H1 (cell line): ENCODE results near the gene IAPP. TPM values are rescaled to one million over a fixed set of nuclear protein-coding genes. Genes with fewer than 3 reads are reported as not detected.

Source experiments
- CTCF ChIA-PET: fragments of 300-600 bp; sonication (Branson Sonifier 250); formaldehyde crosslinking; loops from one replicate; lab custom pipeline; 2021; ENCODE audit not compliant: partially characterized antibody; lab: Charles Lee
- POLR2A ChIA-PET: fragments of 300-600 bp; sonication (Branson Sonifier 250); formaldehyde crosslinking; loops from one replicate; lab custom pipeline; 2021; ENCODE audit warnings: inconsistent platforms; ENCODE audit not compliant: partially characterized antibody; lab: Charles Lee
- DNase-seq, 2 experiments: peaks; one replicate each; pipeline versions ENCODE4 v3.0.0 to v3.0.0-alpha.2; 2010 to 2022; ENCODE audit warnings: low spot score in 2 of 2, low read depth in 1 of 2, mixed read lengths in 1 of 2
- FAIRE-seq: peaks from 2 replicates; lab custom pipeline; 2011; peaks lifted over from hg19 to GRCh38; lab: Jason Lieb, UNC
- H2AFZ ChIP-seq: 2 replicates; pipeline ENCODE4 v1.8.1; 2012; ENCODE audit warnings: low read length, inconsistent platforms
- H2AK5ac ChIP-seq: 2 replicates; pipeline ENCODE4 v1.6.1; 2013; ENCODE audit warnings: low read depth, low read length
- H2BK120ac ChIP-seq: replicated peaks from 2 replicates; pipeline ENCODE3; 2013; ENCODE audit warnings: low read depth, low read length, inconsistent platforms
- H2BK12ac ChIP-seq: 2 replicates; pipeline ENCODE4 v1.6.1; 2013; ENCODE audit warnings: low read depth, low read length
- H2BK15ac ChIP-seq: 2 replicates; pipeline ENCODE4 v1.6.1; 2013; ENCODE audit warnings: low read length
- H2BK20ac ChIP-seq: 2 replicates; pipeline ENCODE4 v1.6.1; 2013; ENCODE audit warnings: low read length
- H2BK5ac ChIP-seq: 2 replicates; pipeline ENCODE4 v1.6.1; 2013; ENCODE audit warnings: low read depth, low read length
- H3K14ac ChIP-seq: 2 replicates; pipeline ENCODE4 v1.6.1; 2013; ENCODE audit warnings: inconsistent platforms; ENCODE audit not compliant: insufficient read length
- H3K18ac ChIP-seq: 2 replicates; pipeline ENCODE4 v1.6.1; 2013; ENCODE audit warnings: low read length; ENCODE audit errors: extremely low read depth
- H3K23ac ChIP-seq: 2 replicates; pipeline ENCODE4 v1.6.1; 2013; ENCODE audit warnings: inconsistent platforms; ENCODE audit not compliant: insufficient read length
- H3K23me2 ChIP-seq: 2 replicates; pipeline ENCODE4 v1.6.1; 2013; ENCODE audit warnings: low read depth, low read length
- H3K27ac ChIP-seq: 2 replicates; pipeline ENCODE4 v1.6.1; 2011; ENCODE audit warnings: low read depth, low read length, inconsistent platforms
- H3K27me3 ChIP-seq, 4 experiments: replicated peaks in 1 of 4; 1 replicate in 1 of 4; 2 replicates in 3 of 4; pipeline versions ENCODE4 v1.6.1 to v1.8.1; 2011 to 2013; ENCODE audit warnings: low read length in 3 of 4, mild to moderate bottlenecking in 3 of 4, inconsistent platforms in 2 of 4, mixed read lengths in 2 of 4, moderate library complexity in 1 of 4; ENCODE audit not compliant: control insufficient read depth in 3 of 4, insufficient read depth in 3 of 4; ENCODE audit errors: extremely low read depth in 1 of 4
- H3K36me3 ChIP-seq, 4 experiments: 2 replicates each; pipeline versions ENCODE4 v1.6.1 to v1.8.1; 2011 to 2013; ENCODE audit warnings: mild to moderate bottlenecking in 4 of 4, low read length in 3 of 4, moderate library complexity in 2 of 4, control low read depth in 1 of 4, inconsistent platforms in 1 of 4; ENCODE audit not compliant: insufficient read depth in 4 of 4, control insufficient read depth in 2 of 4
- H3K4ac ChIP-seq: replicated peaks from 2 replicates; pipeline ENCODE3; 2013; ENCODE audit warnings: low read length, low read depth, mixed read lengths, inconsistent platforms; ENCODE audit not compliant: insufficient read length
- H3K4me1 ChIP-seq, 4 experiments: replicated peaks in 1 of 4; 1 replicate in 1 of 4; 2 replicates in 3 of 4; pipeline versions ENCODE4 v1.6.1 to v1.8.1; 2011 to 2013; ENCODE audit warnings: low read length in 3 of 4, inconsistent platforms in 2 of 4, mixed read lengths in 1 of 4; ENCODE audit not compliant: insufficient read depth in 4 of 4, control insufficient read depth in 3 of 4
- H3K4me2 ChIP-seq, 2 experiments: 2 replicates each; pipeline versions ENCODE4 v1.6.1 to v1.8.1; 2011 to 2013; ENCODE audit warnings: low read depth in 2 of 2, low read length in 2 of 2, control low read depth in 1 of 2, inconsistent platforms in 1 of 2, mild to moderate bottlenecking in 1 of 2; ENCODE audit not compliant: insufficient read depth in 1 of 2
- H3K4me3 ChIP-seq, 4 experiments: fragments of 200-600, 300-600 bp in 1 of 4; sonication (generic), shearing (Covaris generic), sonication (Bioruptor Twin) in 1 of 4; 2 replicates each; pipeline versions ENCODE4 v1.5.1 to v1.8.1; 2011 to 2016; ENCODE audit warnings: low read length in 4 of 4, low read depth in 3 of 4, control low read depth in 2 of 4, inconsistent platforms in 2 of 4, mild to moderate bottlenecking in 2 of 4, mixed read lengths in 1 of 4, moderate library complexity in 1 of 4; ENCODE audit not compliant: insufficient read depth in 2 of 4; ENCODE audit errors: extremely low read depth in 1 of 4
- H3K56ac ChIP-seq: replicated peaks from 2 replicates; pipeline ENCODE3; 2013; ENCODE audit warnings: low read depth, mild to moderate bottlenecking, mixed read lengths, low read length, inconsistent platforms; ENCODE audit not compliant: insufficient read length
- H3K79me1 ChIP-seq: 2 replicates; pipeline ENCODE4 v1.6.1; 2013; ENCODE audit warnings: low read depth, low read length, control low read depth
- H3K79me2 ChIP-seq, 2 experiments: 2 replicates each; pipeline versions ENCODE4 v1.6.1 to v1.8.1; 2012 to 2013; ENCODE audit warnings: low read length in 2 of 2, mild to moderate bottlenecking in 2 of 2, inconsistent platforms in 1 of 2; ENCODE audit not compliant: insufficient read depth in 2 of 2, control insufficient read depth in 1 of 2
- H3K9ac ChIP-seq, 4 experiments: replicated peaks in 1 of 4; 1 replicate in 1 of 4; 2 replicates in 3 of 4; pipeline versions ENCODE4 v1.6.1 to v1.8.1; 2011 to 2013; ENCODE audit warnings: low read depth in 3 of 4, low read length in 3 of 4, control low read depth in 2 of 4, mild to moderate bottlenecking in 2 of 4, moderate library complexity in 2 of 4, inconsistent platforms in 1 of 4; ENCODE audit errors: extremely low read depth in 1 of 4
- H3K9me3 ChIP-seq, 2 experiments: 2 replicates each; pipeline versions ENCODE4 v1.6.1 to v1.8.1; 2012 to 2013; ENCODE audit warnings: mild to moderate bottlenecking in 2 of 2, moderate library complexity in 2 of 2, control low read depth in 1 of 2, inconsistent platforms in 1 of 2, low read depth in 1 of 2, low read length in 1 of 2, mixed read lengths in 1 of 2; ENCODE audit not compliant: insufficient read depth in 2 of 2
- H4K20me1 ChIP-seq, 2 experiments: replicated peaks in 1 of 2; 2 replicates each; pipeline versions ENCODE3 to v1.8.1; 2011 to 2013; ENCODE audit warnings: inconsistent platforms in 2 of 2, low read length in 2 of 2, mild to moderate bottlenecking in 1 of 2; ENCODE audit not compliant: insufficient read depth in 2 of 2, control insufficient read depth in 1 of 2
- H4K5ac ChIP-seq: 2 replicates; pipeline ENCODE4 v1.6.1; 2013; ENCODE audit warnings: low read length, low read depth, mixed read lengths, inconsistent platforms; ENCODE audit not compliant: insufficient read length
- H4K8ac ChIP-seq: 2 replicates; pipeline ENCODE4 v1.8.0; 2013; ENCODE audit warnings: mild to moderate bottlenecking, moderate library complexity, low read length, inconsistent platforms; ENCODE audit not compliant: insufficient read depth; ENCODE audit errors: extremely low read depth
- H4K91ac ChIP-seq: replicated peaks from 2 replicates; pipeline ENCODE3; 2013; ENCODE audit warnings: low read length, mixed read lengths, inconsistent platforms; ENCODE audit not compliant: insufficient read length
- SUZ12 ChIP-seq: fragments of 200-600 bp; sonication (generic); IDR thresholded peaks from 2 replicates; pipeline ENCODE4 v1.6.1; 2012; ENCODE audit warnings: mild to moderate bottlenecking, inconsistent platforms, low read length, moderate library complexity, mixed read lengths
- TCF12 ChIP-seq: IDR thresholded peaks from 2 replicates; pipeline ENCODE4 v1.6.1; 2011; ENCODE audit warnings: low read depth, mild to moderate bottlenecking, low read length
- WGBS, 2 experiments: shearing (Covaris generic) in 1 of 2; methylation state at CpG; one replicate each; pipeline versions ENCODE4 v1.1.6 to v1.1.7; 2013 to 2015; ENCODE audit warnings: low lambda C conversion rate in 2 of 2, mixed read lengths in 2 of 2, inconsistent platforms in 1 of 2, low coverage in 1 of 2, missing lambda C conversion rate in 1 of 2; ENCODE audit not compliant: insufficient replicate concordance in 2 of 2, insufficient coverage in 1 of 2, insufficient read length in 1 of 2; ENCODE audit errors: extremely low coverage in 1 of 2, missing lambda C conversion rate in 1 of 2; 5-methylcytosine and 5-hydroxymethylcytosine counted together
- polyA plus RNA-seq, 7 experiments: library from polyadenylated mRNA; depleted of rRNA in 3 of 7; stranded (reverse) in 5 of 7; unstranded in 2 of 7; fragments of >200 nt in 5 of 7; fragments of 200-250 nt in 2 of 7; gene quantifications; 1 replicate in 5 of 7; 2 replicates in 1 of 7; 4 replicates in 1 of 7; pipeline versions ENCODE4 v1.2.1 to v1.2.3, GENCODE V29; 2011 to 2013; ENCODE audit warnings: missing spikeins in 2 of 7, mixed read lengths in 2 of 7
- total RNA-seq: library from RNA; stranded (reverse); fragmentation: NEBNext Ultra II Directional; extraction: Animal tissue kit (Norgen Biotek cat#: 25700); gene quantifications from 2 replicates; pipeline ENCODE4 v1.2.1, GENCODE V29; 2021

IAPP gene
- total and polyA plus RNA-seq, 2 of the 8 experiments (the other 6 are each of a cell fraction or from before 2014, with no cell fraction given) = not detected

DNA sequence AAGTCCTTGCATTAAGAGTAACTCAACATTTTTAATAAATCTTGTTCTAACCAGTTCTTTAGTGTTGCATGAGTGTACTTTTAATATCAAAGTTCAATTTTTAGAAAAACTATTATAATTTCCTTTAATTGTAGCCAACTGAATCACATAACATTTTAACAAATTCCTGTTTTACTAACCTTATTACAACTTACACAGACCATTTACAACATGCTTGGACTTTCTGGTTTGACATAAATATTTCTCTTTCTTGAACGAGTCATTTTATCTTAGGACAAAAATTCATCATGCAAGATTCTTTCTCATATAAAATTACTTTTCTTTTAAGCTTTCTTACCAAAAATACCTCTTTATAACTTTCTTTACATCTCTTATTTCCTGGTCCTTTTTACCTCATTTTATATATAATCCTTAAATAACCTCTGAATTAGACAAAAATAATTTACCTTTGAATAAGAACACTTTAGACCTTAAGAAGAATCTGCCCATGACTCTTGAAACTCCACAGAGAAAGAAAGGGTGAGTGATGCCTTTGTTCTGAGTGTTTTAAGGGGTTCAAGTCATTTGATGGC, 41.9 kb upstream of the IAPP start:
- Histone ChIP-seq H3K14ac (no peak overlapping the region), H3K56ac (no peak overlapping the region)

More for the DNA sequence above, 41.9 kb upstream of the IAPP start:
- no peaks in the 10 kb centered on the region for H3K79me2 ChIP-seq
- no peak overlapping the region for H2BK5ac ChIP-seq
- no peak overlapping the region for H4K5ac ChIP-seq
- H3K23me2 ChIP-seq = no peaks in the 10 kb centered on the region
- peaks cover 56 to 58% of the 10 kb centered on the region in 2 experiments for H3K9me3 ChIP-seq
- no peak overlapping the region for H3K18ac ChIP-seq
- POLR2A ChIA-PET = interaction anchor here (0.6 kb wide), 1 partner anchor 15 kb away, joined by 3 read pairs; no protein-coding TSS in a partner anchor
- no peak overlapping the region for H2BK12ac ChIP-seq
- H4K20me1 ChIP-seq = no peaks in the 10 kb centered on the region
- TF ChIP-seq SUZ12 (no peak), TCF12 (no peak)
- TF ChIP-seq, all 59 proteins: peak for 0
- no peak for FAIRE-seq
- Histone ChIP-seq H4K8ac (no peak overlapping the region), H3K4me1 (no peaks in the 10 kb centered on the region), H3K9ac (no peak overlapping the region), H2AFZ (no peak overlapping the region), H2BK20ac (no peak overlapping the region), H3K23ac (no peak overlapping the region), H3K4ac (no peak overlapping the region), H3K27ac (no peak overlapping the region), H3K79me1 (no peaks in the 10 kb centered on the region), H2BK120ac (no peak overlapping the region), H3K4me3 (no peak overlapping the region; a peak in 1 of 8 replicates), H2BK15ac (no peak overlapping the region), H3K36me3 (peaks cover 0 to 38% (median 3%) of the 10 kb centered on the region in 4 experiments; a peak in 3 of 8 replicates), H4K91ac (no peak overlapping the region), H2AK5ac (no peak overlapping the region), H3K27me3 (peaks cover 0 to 1% (median 0%) of the 10 kb centered on the region in 4 experiments; a peak in 1 of 7 replicates), H3K4me2 (no peak overlapping the region)
- 92% methylated on average over 1 of the region's 1 CpG; no CpG with 5 or more reads in 1 of the 2 experiments for WGBS, 2 experiments
- DNase-seq = no peak
- CTCF ChIA-PET = no interaction called here
